ENCODE data around the gene CRIM1. TPM values are rescaled to one million over a fixed set of nuclear protein-coding genes. Genes with fewer than 3 reads are reported as not detected.

CRIM1 gene
- total RNA-seq, 1 experiment from 2014 or later = 27.6 TPM

GRCh38 chr2:36348721-36349120 is 6.9 kb upstream of the CRIM1 start:
- H3K4me2 ChIP-seq (ENCODE audit: insufficient read depth, insufficient read length, low read length) = no peak overlapping the region
- no peak overlapping the region for H3K18ac ChIP-seq (ENCODE audit: insufficient read length, low read depth, low read length)
- no peaks in the 10 kb centered on the region for H3K79me2 ChIP-seq (ENCODE audit: insufficient read depth, low read length)
- H3K23ac ChIP-seq (ENCODE audit: insufficient read length, low read depth, low read length) = no peak overlapping the region
- Mint-ChIP-seq H3K4me3 (no peak overlapping the region), H3K27me3 (ENCODE audit: low read depth) (peaks cover 4% of the 10 kb centered on the region), H3K27ac (no peak overlapping the region), H3K4me1 (peaks cover 13% of the 10 kb centered on the region in 2 experiments), H3K36me3 (ENCODE audit: insufficient read depth in 1 of 3, low read depth in 3 of 3) (no peaks in the 10 kb centered on the region), H3K9me3 (no peaks in the 10 kb centered on the region)
- H3K23me2 ChIP-seq (ENCODE audit: insufficient read length, low read depth, low read length, poor library complexity, severe bottlenecking) = no peaks in the 10 kb centered on the region
- H4K91ac ChIP-seq (ENCODE audit: insufficient read length, low read depth, low read length) = no peak overlapping the region
- H3K4me1 ChIP-seq (ENCODE audit: insufficient read depth, low read length) = peaks cover 4% of the 10 kb centered on the region; the same call in 1 of the 2 replicates
- H3K27ac ChIP-seq (ENCODE audit: insufficient read length, low read depth, low read length) = no peak overlapping the region
- H4K8ac ChIP-seq (replicated peaks; ENCODE audit: insufficient read length, low read depth, low read length) = no peak overlapping the region
- H2BK12ac ChIP-seq (ENCODE audit: insufficient read length, low read depth, low read length) = no peak overlapping the region
- H4K5ac ChIP-seq (ENCODE audit: insufficient read length, low read depth, low read length) = no peak overlapping the region
- no peak overlapping the region for H3T11ph ChIP-seq (ENCODE audit: low read length)
- TF ChIP-seq, protein P1, sequence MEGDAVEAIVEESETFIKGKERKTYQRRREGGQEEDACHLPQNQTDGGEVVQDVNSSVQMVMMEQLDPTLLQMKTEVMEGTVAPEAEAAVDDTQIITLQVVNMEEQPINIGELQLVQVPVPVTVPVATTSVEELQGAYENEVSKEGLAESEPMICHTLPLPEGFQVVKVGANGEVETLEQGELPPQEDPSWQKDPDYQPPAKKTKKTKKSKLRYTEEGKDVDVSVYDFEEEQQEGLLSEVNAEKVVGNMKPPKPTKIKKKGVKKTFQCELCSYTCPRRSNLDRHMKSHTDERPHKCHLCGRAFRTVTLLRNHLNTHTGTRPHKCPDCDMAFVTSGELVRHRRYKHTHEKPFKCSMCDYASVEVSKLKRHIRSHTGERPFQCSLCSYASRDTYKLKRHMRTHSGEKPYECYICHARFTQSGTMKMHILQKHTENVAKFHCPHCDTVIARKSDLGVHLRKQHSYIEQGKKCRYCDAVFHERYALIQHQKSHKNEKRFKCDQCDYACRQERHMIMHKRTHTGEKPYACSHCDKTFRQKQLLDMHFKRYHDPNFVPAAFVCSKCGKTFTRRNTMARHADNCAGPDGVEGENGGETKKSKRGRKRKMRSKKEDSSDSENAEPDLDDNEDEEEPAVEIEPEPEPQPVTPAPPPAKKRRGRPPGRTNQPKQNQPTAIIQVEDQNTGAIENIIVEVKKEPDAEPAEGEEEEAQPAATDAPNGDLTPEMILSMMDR (conservative IDR thresholded peaks at IDR 0.05) = no peak
- H3K79me1 ChIP-seq (ENCODE audit: insufficient read depth, low read depth, low read length, poor library complexity, severe bottlenecking) = no peaks in the 10 kb centered on the region
- no peak overlapping the region for H2BK120ac ChIP-seq (ENCODE audit: low read depth, low read length, poor library complexity, severe bottlenecking)
- H2BK15ac ChIP-seq (ENCODE audit: low read depth, low read length) = no peak overlapping the region
- H3K9me3 ChIP-seq (ENCODE audit: control insufficient read depth, low read depth, low read length) = no peaks in the 10 kb centered on the region
- no peak overlapping the region for H2BK5ac ChIP-seq (ENCODE audit: insufficient read length, low read length)
- H2AK5ac ChIP-seq (ENCODE audit: insufficient read length, low read length) = no peak overlapping the region
- no peak overlapping the region for H3K9ac ChIP-seq (ENCODE audit: extremely low read depth, insufficient read length, low read length)
- H3K14ac ChIP-seq (ENCODE audit: insufficient read depth, low read length) = no peak overlapping the region
- H3K27me3 ChIP-seq (ENCODE audit: insufficient read depth, low read length) = no peaks in the 10 kb centered on the region
- no peak overlapping the region for H3K4ac ChIP-seq (ENCODE audit: low read depth, low read length)
- H2BK20ac ChIP-seq (ENCODE audit: low read depth, low read length, poor library complexity, severe bottlenecking) = no peak overlapping the region
- no peak overlapping the region for H3K56ac ChIP-seq (ENCODE audit: insufficient read length, low read depth, low read length)
- DNase-seq = no peak
- H2AFZ ChIP-seq (ENCODE audit: low read length) = no peak overlapping the region
- WGBS (ENCODE audit: extremely low coverage, insufficient read length, low lambda C conversion rate) = no CpG with 5 or more reads among the region's 2 CpGs
- H4K20me1 ChIP-seq (ENCODE audit: control insufficient read depth, insufficient read depth, insufficient read length) = no peaks in the 10 kb centered on the region
